Measurements from ENCODE around the gene ACP6. TPM values are rescaled to one million over a fixed set of nuclear protein-coding genes. Genes with fewer than 3 reads are reported as not detected.

ACP6 gene
- polyA plus RNA-seq, 3 donors, result 2.0 to 4.1 (median 2.1) TPM

DNA sequence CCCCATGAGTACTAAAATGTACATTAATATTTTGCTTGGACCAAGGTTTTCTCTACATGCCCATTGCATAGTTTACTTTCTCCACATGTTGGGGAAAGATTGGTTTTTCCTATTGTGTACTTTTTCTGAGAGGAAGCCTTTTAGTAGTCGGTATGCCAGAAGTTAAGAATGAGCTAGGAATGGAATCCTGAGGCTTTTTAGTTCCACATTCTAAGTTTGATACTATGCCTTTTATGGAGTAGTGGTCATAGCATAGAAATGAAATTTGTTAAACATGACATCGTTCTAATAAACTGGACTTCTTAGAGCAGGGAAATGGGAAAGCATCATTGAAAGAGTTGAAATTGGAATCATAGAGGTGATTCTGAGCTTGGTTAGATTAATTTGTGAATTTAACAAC lies 64.7 kb downstream of the ACP6 start:
- Histone ChIP-seq H3K27ac (ENCODE audit: low read depth in 1 of 2, low read length in 2 of 2) (no peak overlapping the region), H3K9ac (ENCODE audit: insufficient read depth, low read length, poor library complexity, severe bottlenecking) (no peak overlapping the region), H3K4me2 (replicated peaks; ENCODE audit: extremely low read depth, low read length, poor library complexity, severe bottlenecking) (no peak overlapping the region), H3K79me2 (ENCODE audit: insufficient read depth, low read length) (no peaks in the 10 kb centered on the region), H3K36me3 (replicated peaks in 1 of 2; ENCODE audit: control insufficient read depth in 1 of 2, insufficient read depth in 2 of 2, low read length in 2 of 2) (no peaks in the 10 kb centered on the region), H3K4me3 (replicated peaks in 1 of 3; ENCODE audit: low read depth in 2 of 3, low read length in 3 of 3) (no peak overlapping the region), H3K9me3 (replicated peaks in 1 of 2; ENCODE audit: control insufficient read depth in 1 of 2, insufficient read depth in 1 of 2, low read length in 2 of 2) (no peaks in the 10 kb centered on the region), H4K20me1 (ENCODE audit: insufficient read depth, low read length) (no peaks in the 10 kb centered on the region), H3K4me1 (ENCODE audit: control insufficient read depth in 1 of 2, insufficient read depth in 2 of 2, low read length in 2 of 2) (peaks cover 3% of the 10 kb centered on the region in 2 donors), H3K27me3 (ENCODE audit: control insufficient read depth in 2 of 2, insufficient read depth in 2 of 2, low read length in 2 of 2) (peaks cover under 1 to 13% of the 10 kb centered on the region in 2 donors), H2AFZ (ENCODE audit: insufficient read depth, low read depth, low read length, poor library complexity, severe bottlenecking) (no peak overlapping the region)
- Mint-ChIP-seq H3K4me1 (peaks cover 7% of the 10 kb centered on the region), H3K27me3 (ENCODE audit: low read depth in 3 of 3) (peaks cover 5 to 16% (median 15%) of the 10 kb centered on the region in 3 donors), H3K27ac (no peak overlapping the region), H3K4me3 (no peak overlapping the region), H3K9me3 (peaks cover 0 to 3% (median 0%) of the 10 kb centered on the region in 7 donors), H3K36me3 (peaks cover 3 to 7% of the 10 kb centered on the region in 2 donors)
- no peak for TF ChIP-seq CTCF (IDR thresholded peaks at IDR 0.05)
- intact Hi-C loops (cut with micrococcal nuclease), result no loop called here
- 100% methylated on average over 2 of the region's 2 CpGs for WGBS (ENCODE audit: insufficient coverage)
- DNase-seq, result no peak

GRCh38 chr1:147603986-147604385 lies 66.3 kb downstream of the ACP6 start:
- WGBS (ENCODE audit: insufficient coverage), result no CpG with 5 or more reads among the region's 3 CpGs
- Histone ChIP-seq H3K36me3 (replicated peaks in 1 of 2; ENCODE audit: control insufficient read depth in 1 of 2, insufficient read depth in 2 of 2, low read length in 2 of 2) (no peaks in the 10 kb centered on the region), H3K4me2 (replicated peaks; ENCODE audit: extremely low read depth, low read length, poor library complexity, severe bottlenecking) (no peak overlapping the region), H3K9ac (ENCODE audit: insufficient read depth, low read length, poor library complexity, severe bottlenecking) (no peak overlapping the region), H2AFZ (ENCODE audit: insufficient read depth, low read depth, low read length, poor library complexity, severe bottlenecking) (no peak overlapping the region), H3K27me3 (ENCODE audit: control insufficient read depth in 2 of 2, insufficient read depth in 2 of 2, low read length in 2 of 2) (peaks cover 4 to 20% of the 10 kb centered on the region in 2 donors), H3K79me2 (ENCODE audit: insufficient read depth, low read length) (no peaks in the 10 kb centered on the region), H3K27ac (ENCODE audit: low read depth in 1 of 2, low read length in 2 of 2) (no peak overlapping the region), H4K20me1 (ENCODE audit: insufficient read depth, low read length) (no peaks in the 10 kb centered on the region), H3K4me1 (ENCODE audit: control insufficient read depth in 1 of 2, insufficient read depth in 2 of 2, low read length in 2 of 2) (peaks cover 11% of the 10 kb centered on the region in 2 donors), H3K9me3 (replicated peaks in 1 of 2; ENCODE audit: control insufficient read depth in 1 of 2, insufficient read depth in 1 of 2, low read length in 2 of 2) (no peaks in the 10 kb centered on the region), H3K4me3 (replicated peaks in 1 of 3; ENCODE audit: low read depth in 2 of 3, low read length in 3 of 3) (no peak overlapping the region)
- Mint-ChIP-seq H3K4me1 (peaks cover 11% of the 10 kb centered on the region), H3K27ac (no peak overlapping the region), H3K27me3 (ENCODE audit: low read depth in 3 of 3) (peaks cover 10 to 23% (median 19%) of the 10 kb centered on the region in 3 donors), H3K4me3 (no peak overlapping the region), H3K36me3 (peaks cover 3 to 7% of the 10 kb centered on the region in 2 donors), H3K9me3 (peaks cover 0 to 3% (median 0%) of the 10 kb centered on the region in 7 donors)
- intact Hi-C loops (cut with micrococcal nuclease), result no loop called here
- no peak for TF ChIP-seq CTCF (IDR thresholded peaks at IDR 0.05)
- no peak for DNase-seq
